ENCODE measurements around the gene EIF2D. TPM values are rescaled to one million over a fixed set of nuclear protein-coding genes. Genes with fewer than 3 reads are reported as not detected.

EIF2D gene
- total and polyA plus RNA-seq, 2 of the 8 experiments (the other 6 are each of a cell fraction or from before 2014, with no cell fraction given): 36.1 to 37.1 TPM

DNA sequence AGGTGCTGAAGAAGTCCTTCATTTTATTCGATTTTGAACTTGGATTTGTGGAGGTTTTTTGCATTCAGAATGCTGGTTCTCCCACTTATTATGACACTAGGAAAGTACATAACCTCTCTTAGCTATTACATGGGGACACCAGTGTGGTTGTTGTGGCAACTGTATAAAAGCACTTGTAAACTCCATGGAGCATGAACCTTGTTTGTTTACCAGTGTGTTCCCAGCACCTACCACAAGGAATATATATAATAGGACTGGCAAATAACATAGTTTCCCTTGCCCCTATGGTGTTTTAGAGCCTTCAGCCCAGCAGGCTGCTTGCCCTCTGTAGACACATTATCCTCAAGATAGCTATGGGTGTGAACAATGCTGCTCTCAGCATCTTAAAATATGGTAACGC lies 61.8 kb downstream of the EIF2D start:
- Histone ChIP-seq H3K23me2 (ENCODE audit: low read depth, low read length) (no peaks in the 10 kb centered on the region), H2BK15ac (ENCODE audit: low read length) (no peak overlapping the region), H3K36me3 (ENCODE audit: control insufficient read depth in 2 of 4, insufficient read depth in 4 of 4, low read length in 3 of 4) (no peaks in the 10 kb centered on the region), H2BK12ac (ENCODE audit: low read depth, low read length) (no peak overlapping the region), H3K14ac (ENCODE audit: insufficient read length) (no peak overlapping the region), H3K4me3 (ENCODE audit: extremely low read depth in 1 of 4, insufficient read depth in 2 of 4, low read depth in 3 of 4, low read length in 4 of 4) (no peak overlapping the region), H3K79me1 (ENCODE audit: low read depth, low read length) (no peaks in the 10 kb centered on the region), H3K9ac (replicated peaks in 1 of 4; ENCODE audit: extremely low read depth in 1 of 4, low read depth in 3 of 4, low read length in 3 of 4) (no peak overlapping the region), H4K8ac (ENCODE audit: extremely low read depth, insufficient read depth, low read length) (no peak overlapping the region), H3K23ac (ENCODE audit: insufficient read length) (no peak overlapping the region), H3K4me2 (ENCODE audit: insufficient read depth in 1 of 2, low read depth in 2 of 2, low read length in 2 of 2) (no peak overlapping the region), H3K9me3 (ENCODE audit: insufficient read depth in 2 of 2, low read depth in 1 of 2, low read length in 1 of 2) (no peaks in the 10 kb centered on the region), H2BK5ac (ENCODE audit: low read depth, low read length) (no peak overlapping the region), H3K56ac (replicated peaks; ENCODE audit: insufficient read length, low read depth, low read length) (no peak overlapping the region), H3K79me2 (ENCODE audit: control insufficient read depth in 1 of 2, insufficient read depth in 2 of 2, low read length in 2 of 2) (no peaks in the 10 kb centered on the region), H4K5ac (ENCODE audit: insufficient read length, low read depth, low read length) (no peak overlapping the region), H3K18ac (ENCODE audit: extremely low read depth, low read length) (no peak overlapping the region), H4K20me1 (replicated peaks in 1 of 2; ENCODE audit: control insufficient read depth in 1 of 2, insufficient read depth in 2 of 2, low read length in 2 of 2) (no peaks in the 10 kb centered on the region), H2BK20ac (ENCODE audit: low read length) (no peak overlapping the region), H3K27me3 (replicated peaks in 1 of 4; ENCODE audit: control insufficient read depth in 3 of 4, extremely low read depth in 1 of 4, insufficient read depth in 3 of 4, low read length in 3 of 4) (no peaks in the 10 kb centered on the region; a peak in 2 of 7 replicates), H4K91ac (replicated peaks; ENCODE audit: insufficient read length, low read length) (no peak overlapping the region), H3K27ac (ENCODE audit: low read depth, low read length) (no peak overlapping the region), H2BK120ac (replicated peaks; ENCODE audit: low read depth, low read length) (no peak overlapping the region), H2AFZ (ENCODE audit: low read length) (no peak overlapping the region), H2AK5ac (ENCODE audit: low read depth, low read length) (no peak overlapping the region), H3K4ac (replicated peaks; ENCODE audit: insufficient read length, low read depth, low read length) (no peak overlapping the region), H3K4me1 (replicated peaks in 1 of 4; ENCODE audit: control insufficient read depth in 3 of 4, insufficient read depth in 4 of 4, low read length in 3 of 4) (peaks cover 0 to 7% (median 0%) of the 10 kb centered on the region in 4 experiments; a peak in 1 of 7 replicates)
- DNase-seq (ENCODE audit: low read depth in 1 of 2, low spot score in 2 of 2) (no peak), FAIRE-seq (no peak)
- POLR2A ChIA-PET (ENCODE audit: partially characterized antibody): no interaction called here
- CTCF ChIA-PET (ENCODE audit: partially characterized antibody): interaction anchor here (0.8 to 7.8 kb wide), 12 partner anchors 8 to 108 kb away, joined by 3 to 95 read pairs (median 5); no protein-coding TSS in a partner anchor
- 88% methylated on average over 2 of the region's 2 CpGs; no CpG with 5 or more reads in 1 of the 2 experiments for WGBS, 2 experiments (ENCODE audit: extremely low coverage in 1 of 2, insufficient coverage in 1 of 2, insufficient read length in 1 of 2, insufficient replicate concordance in 2 of 2, low coverage in 1 of 2, low lambda C conversion rate in 2 of 2, missing lambda C conversion rate in 1 of 2)
- TF ChIP-seq RNF2 (IDR thresholded peaks at IDR 0.05; ENCODE audit: borderline replicate concordance, low read depth, low read length, missing control alignments, poor library complexity, severe bottlenecking) (no peak), GTF2F1 (IDR thresholded peaks at IDR 0.05; ENCODE audit: borderline replicate concordance, low read depth, low read length) (no peak), BACH1 (IDR thresholded peaks at IDR 0.05; ENCODE audit: low read length) (no peak), NRF1 (IDR thresholded peaks at IDR 0.05; ENCODE audit: low read depth, low read length) (no peak), CEBPB (IDR thresholded peaks at IDR 0.05; ENCODE audit: low read depth, low read length) (no peak), CTCF (IDR thresholded peaks at IDR 0.05; ENCODE audit: control extremely low read depth in 1 of 3, insufficient read depth in 1 of 3, low read depth in 1 of 3, low read length in 3 of 3) (no peak), PHF8 (conservative IDR thresholded peaks at IDR 0.05; ENCODE audit: low read depth, low read length) (no peak), POLR2A (IDR thresholded peaks at IDR 0.05; ENCODE audit: control extremely low read depth in 1 of 2, low read depth in 2 of 2, low read length in 2 of 2) (no peak), CHD1 (IDR thresholded peaks at IDR 0.05; ENCODE audit: low read depth, low read length) (no peak), NANOG (IDR thresholded peaks at IDR 0.05; ENCODE audit: insufficient read depth, low read depth, low read length, poor library complexity, severe bottlenecking) (no peak), KDM4A (IDR thresholded peaks at IDR 0.05; ENCODE audit: low read depth, low read length, severe bottlenecking) (no peak), FOSL1 (IDR thresholded peaks at IDR 0.05; ENCODE audit: insufficient read depth, low read depth, low read length) (no peak)

Measured in H1 (cell line).